Measurements from ENCODE around the gene PTPRS.

- no peak for TF ChIP-seq CTCF (IDR thresholded peaks at IDR 0.05 in 4 of 5, conservative IDR thresholded peaks at IDR 0.05 in 1 of 5)
- no peak for TF ChIP-seq POLR2A (IDR thresholded peaks at IDR 0.05)
Measured at GRCh38 chr19:5356918-5357317, 16.3 kb upstream of the PTPRS start.
